ENCODE measurements around the gene CA12.
"Not testable (repeated sequence)": the region's sequence is repeated elsewhere in the genome, so short reads cannot be mapped to it uniquely, and the experiment has no call there.

CA12 gene

DNA sequence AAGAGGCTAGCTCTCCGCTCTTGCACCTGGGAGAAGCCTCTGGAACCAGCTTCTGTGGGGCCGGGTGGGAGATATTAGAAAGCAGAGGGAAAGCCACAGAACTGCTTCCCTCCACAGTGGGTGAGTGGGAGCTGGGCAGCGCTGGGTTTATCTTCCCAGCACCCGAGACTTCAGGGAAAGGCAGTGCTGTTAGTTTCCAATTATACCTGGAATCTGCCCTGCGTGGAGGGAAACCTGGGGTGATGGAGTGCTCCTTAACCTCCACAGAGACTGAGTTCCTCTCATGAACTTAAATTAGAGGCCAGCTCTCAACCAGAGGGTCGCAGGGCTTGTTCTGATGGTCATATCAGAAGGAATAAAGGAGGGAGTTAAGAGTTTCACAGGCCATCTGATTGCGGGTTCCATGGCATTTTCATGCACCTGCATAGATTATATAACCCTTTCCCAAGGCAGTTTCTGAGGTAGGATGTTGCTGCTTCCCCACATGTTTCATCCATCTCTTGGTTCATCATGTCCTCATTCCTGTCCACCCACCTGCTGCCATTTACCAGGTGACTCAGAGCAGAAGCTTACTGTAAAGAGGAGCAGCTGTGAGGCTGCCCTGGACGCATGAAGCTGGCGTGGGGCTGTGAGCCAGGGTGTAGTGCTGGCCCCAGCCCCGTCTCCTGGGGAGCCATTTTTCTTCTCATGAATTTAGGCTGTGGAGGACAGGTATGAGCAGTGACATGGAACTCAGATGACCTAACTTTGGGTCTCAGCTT is 42.5 kb downstream of the CA12 start:
- FAIRE-seq (no peak), DNase-seq (ENCODE audit: low spot score) (no peak)

DNA sequence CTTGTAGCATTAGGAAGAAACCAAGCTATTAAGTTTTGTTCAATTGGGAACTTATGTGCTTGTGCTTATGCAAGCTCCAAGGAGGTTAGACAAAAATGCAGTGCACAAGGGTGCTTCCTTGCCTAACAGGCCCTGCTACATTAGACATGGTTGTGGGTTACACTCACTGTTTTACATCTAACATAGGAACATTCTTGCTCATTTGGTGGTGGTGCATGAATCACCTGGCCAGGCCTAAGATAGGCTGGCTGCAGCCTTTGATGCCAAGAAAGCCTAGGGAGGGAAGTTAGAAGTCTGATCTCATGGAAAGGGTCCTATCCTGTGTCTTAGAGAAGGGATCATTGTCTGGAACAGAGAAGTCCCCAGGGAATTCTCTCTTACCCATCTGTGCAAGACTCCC is 43.5 kb downstream of the CA12 start:
- FAIRE-seq = peak; percentile 36
- DNase-seq (ENCODE audit: low spot score) = peak; percentile 49

DNA sequence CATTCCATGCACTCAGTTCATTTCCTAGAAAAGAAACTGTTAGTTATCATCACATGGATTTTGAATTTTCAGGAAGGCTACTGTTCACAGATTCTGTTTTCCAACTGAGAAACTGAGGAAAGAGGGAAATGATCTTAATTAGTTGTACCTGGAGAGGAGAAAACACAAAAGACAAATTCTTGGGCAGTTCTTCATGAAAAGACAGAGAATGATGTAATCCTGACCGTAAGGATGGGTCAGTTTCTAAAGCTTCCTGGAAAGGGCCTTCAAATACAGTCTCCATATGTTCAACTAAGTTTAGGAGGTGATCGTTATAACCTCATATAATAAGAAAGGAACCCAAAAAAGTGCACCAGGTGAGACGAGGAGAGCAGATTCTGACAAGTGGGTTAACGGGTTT is 44.6 kb downstream of the CA12 start:
- DNase-seq (ENCODE audit: low spot score) (no peak), FAIRE-seq (no peak)

DNA sequence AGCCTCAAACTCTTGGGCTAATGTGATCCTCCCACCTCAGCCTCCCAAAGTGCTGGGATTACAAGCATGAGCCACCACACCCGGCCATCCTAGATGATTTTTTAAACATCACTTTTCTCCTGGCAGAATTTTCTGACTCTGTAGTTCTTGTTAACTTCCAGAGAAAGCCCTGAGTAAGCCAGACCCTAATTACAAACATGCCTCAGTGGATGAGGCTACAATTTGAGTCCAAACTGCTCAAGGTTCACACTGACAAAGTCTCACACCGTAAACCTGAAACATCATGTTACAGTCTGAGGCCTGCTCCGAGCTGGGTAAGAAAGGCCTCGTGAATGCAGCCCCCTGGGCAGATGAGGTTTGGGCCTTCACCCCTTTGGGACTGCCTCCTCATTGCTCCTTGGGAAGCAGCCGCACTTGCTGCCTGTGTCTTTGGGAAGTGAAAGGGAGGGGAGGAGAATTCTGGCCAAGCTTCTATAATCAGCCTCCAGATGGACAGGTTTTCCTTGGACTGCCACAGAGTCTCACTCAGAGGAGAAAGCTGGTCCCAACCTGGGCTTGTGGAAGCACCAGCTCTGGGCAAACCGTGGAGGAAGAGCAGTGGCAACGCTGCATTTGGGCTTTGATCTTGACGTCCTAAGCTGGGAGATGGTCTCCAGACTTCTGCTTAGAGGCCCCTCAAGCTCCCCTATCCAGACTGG is 46.0 kb downstream of the CA12 start:
- FAIRE-seq = no peak

DNA sequence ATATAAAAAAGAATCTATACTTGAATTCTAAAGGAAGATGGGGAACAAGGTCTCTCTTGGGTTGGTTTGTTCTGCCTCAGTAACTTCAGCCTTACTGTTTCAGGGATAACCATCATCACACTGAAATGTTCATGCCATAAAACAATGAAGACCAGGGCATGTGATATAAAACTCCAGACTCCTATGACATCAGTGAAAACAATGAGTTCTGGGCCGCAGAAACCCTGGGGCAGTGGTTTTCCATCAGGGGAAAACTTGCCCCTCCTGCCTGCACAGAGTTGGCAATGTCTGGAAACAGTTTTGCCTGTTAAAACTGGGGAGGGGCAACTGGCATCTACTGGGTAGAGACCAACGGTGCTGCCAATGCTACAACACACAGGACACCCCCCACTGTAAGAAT is 46.8 kb downstream of the CA12 start:
- DNase-seq (ENCODE audit: low spot score) = no peak
- FAIRE-seq = no peak

More for the DNA sequence above, 46.0 kb downstream of the CA12 start:
- no peak for DNase-seq (ENCODE audit: low spot score)

DNA sequence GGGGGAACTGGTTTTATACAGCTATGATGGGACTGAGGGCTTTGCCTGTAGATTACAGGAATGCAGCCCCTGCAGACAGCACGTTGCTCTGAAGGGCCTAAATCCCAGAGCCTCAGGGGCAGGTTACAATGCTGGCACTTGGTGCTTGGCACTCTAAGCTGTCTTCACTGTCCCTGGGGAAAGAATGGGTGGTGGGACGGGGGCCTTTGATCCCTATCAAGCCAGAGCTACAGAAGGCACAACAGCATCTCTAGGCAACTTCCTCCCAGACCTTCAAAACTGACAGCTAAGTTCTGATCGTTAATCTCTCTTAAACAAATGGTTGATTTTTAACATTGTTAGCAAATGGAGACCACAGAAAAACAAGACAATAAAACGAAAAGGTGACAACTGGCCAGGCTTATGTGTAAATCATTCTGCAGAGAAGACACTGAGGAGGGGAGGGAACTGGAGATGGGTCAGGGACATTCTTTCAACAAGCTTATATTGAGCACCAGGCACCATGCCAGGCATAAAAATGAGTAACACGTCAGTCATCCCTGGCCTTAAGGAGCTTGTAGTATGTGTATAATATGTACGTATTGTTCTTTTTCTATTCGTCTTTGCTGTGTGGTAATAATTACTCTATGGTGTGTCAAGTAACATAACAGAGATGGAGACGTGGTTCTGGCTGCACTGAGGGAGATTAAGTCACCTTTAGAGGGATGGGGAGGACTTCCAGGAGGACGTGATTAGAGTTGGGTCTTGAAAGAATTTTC is 49.1 kb downstream of the CA12 start:
- FAIRE-seq = peak; percentile 92
- DNase-seq (ENCODE audit: low spot score) = peak; percentile 93

DNA sequence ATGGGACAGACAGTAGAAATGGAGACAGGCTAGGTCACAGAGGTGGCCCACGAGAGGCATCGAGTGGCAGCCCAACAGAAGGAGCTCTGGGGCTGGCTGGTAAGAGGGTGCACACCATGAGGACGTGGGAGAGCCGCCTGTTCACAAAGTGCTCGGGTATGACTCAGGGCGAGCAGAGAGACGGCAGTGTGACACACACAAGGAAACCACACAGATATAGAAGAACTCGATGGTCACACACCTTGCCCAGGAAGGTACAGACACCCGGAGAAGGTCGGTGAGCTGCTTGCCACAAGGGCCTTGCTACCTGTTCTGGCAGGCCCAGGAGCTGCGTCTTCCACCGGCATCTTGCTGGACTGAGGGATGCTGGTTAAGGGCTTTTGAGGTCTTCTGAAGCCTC is 50.2 kb downstream of the CA12 start:
- peak; percentile 69 for DNase-seq (ENCODE audit: low spot score)
- FAIRE-seq = no peak

DNA sequence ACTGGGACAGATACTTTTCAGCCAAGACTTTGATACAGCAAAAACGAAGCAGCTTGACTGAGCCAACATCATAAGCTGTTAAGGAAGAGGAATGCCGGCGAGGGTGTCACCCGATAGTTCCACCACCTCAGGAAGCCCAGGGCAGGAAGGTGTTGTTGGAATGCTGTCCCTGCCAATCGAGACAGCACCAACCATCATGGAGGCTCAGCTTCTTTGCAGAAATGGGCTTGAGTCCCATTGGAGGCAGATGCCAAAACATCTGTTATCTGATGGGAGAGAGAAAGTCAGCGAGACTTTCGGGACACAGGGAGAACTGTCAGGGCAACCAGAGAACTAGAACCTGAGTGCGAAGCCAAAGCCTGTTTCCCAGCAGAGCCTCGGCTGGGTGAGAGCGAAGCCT is 50.7 kb downstream of the CA12 start:
- no peak for FAIRE-seq
- no peak for DNase-seq (ENCODE audit: low spot score)

DNA sequence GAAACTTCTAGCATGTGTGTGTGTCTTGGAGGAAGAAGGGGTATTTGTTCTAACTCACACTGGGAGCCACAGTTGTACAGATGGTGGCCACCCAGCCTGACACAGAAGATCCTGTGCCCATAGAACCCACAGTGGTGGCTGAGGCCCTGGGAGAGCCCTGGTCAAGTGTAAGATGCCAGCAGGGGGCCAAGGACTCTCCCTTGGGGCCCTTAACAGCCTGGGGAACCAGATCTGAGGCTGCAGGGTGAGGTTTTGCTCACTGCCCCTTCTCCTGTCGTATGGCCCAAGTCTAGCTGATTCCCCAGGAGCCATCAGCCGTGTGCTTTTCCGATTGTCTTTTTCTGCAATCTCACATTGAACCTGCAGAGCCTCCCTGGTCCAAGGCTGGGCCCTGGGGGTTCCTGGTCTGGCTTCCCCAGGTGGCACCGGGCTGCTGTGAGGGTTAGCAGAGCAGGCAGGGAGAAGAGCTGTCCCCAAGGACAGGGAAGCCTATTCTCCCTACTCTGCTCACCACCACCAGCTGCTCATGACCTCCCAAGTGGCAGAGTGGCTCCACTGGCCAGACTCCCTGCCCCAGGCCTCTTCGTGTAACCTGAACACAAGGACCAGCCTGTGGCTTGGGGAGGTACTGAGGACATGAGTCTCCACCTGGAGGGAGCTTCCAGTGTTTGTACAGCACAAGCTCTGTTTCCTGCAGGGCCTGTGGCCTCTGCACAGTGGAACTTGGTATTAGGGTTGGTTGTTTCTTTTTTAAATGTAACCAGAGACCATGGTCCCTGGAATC is 51.9 kb downstream of the CA12 start:
- DNase-seq (ENCODE audit: low spot score) (no peak), FAIRE-seq (no peak)

DNA sequence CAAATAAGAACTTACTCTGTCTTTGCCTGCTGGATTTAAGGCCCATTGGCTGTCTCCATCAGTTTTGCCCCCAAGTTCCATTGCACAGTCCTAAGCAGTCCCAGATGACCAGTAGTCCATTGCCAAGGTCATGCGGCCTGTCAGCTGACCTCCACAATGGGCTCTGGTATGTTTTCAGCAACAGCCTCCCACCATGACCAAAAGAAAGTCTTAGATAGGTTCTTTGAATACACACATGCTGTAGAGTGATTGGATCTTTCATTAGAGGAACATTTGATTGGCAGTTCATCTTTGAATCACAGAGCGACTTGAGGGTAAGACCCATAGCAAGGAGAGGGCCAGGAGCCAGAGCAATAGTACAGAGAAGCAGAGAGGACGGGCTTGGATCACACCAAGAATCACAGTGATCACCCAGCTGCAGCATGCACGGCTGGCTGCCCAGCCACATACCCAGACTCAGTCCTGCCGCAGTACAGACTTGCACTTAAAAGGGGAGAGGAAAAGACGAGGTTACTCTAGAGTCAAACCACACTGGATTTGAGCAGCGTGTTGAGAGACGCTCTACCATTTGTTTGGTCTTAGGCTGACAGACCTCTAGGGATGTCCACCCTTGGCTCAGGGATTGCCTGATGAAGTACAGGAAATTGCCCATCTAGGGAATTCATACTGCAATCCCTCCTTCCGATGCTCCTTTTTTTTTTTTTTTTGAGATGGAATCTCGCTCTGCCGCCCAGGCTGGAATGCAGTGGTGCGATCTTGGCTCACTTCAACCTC is 53.8 kb downstream of the CA12 start:
- no peak for DNase-seq (ENCODE audit: low spot score)
- no peak for FAIRE-seq

DNA sequence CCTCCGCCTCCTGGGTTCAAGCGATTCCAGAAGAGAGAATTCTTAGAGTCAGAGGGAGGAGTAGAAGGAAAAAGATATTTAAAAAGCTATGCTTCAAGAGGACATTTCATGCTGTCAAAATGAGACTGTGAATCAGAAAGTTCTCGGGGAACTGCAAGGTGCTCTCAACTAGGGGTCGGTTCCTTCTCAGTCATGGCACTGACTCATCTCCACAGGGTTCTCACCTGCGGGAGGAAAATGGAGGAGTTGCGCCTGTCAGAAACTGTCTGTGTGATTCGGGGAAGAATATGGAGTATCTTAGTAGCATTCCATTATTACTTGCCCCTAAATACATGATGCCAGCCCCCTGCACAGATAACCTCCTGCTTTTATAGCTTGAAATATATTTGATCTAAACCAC is 56.9 kb downstream of the CA12 start:
- DNase-seq (ENCODE audit: low spot score) = no peak
- FAIRE-seq = no peak

DNA sequence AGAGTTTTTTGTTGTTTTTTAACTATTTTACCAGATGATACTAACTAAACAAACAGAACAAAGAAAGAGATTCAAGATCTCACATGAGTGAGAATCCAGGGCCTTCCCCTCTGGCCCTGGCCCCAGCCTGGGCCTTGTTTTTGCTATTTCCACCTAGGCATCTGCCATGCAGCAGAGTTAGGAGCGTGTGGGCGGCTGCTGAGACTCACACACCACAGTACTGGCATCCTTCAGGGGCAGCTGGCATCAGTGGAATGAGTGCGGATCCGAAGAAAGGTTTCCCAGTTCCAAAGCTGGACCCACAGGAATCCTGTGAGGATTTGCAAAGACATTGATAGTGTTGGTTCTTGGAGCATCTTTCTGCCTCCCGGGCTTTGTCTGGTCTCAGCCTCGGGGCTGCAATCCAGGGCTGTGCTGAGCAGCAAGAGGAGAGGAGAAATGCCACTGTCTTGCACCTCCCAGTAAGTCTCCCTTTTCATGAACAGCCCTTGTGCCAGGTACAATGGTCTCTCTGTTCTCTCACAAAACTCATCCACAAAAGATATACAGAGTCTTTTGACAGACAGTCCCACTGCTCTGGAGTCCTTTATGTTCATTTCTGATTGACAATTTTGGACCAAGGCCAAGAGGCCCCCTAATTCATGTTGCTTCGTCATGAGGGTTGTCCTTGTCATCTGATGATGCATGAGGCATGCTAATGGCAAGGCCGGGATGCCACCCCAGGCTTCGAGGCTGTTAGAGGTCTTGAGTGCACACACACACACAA is 57.7 kb downstream of the CA12 start:
- FAIRE-seq (no peak), DNase-seq (ENCODE audit: low spot score) (no peak)

DNA sequence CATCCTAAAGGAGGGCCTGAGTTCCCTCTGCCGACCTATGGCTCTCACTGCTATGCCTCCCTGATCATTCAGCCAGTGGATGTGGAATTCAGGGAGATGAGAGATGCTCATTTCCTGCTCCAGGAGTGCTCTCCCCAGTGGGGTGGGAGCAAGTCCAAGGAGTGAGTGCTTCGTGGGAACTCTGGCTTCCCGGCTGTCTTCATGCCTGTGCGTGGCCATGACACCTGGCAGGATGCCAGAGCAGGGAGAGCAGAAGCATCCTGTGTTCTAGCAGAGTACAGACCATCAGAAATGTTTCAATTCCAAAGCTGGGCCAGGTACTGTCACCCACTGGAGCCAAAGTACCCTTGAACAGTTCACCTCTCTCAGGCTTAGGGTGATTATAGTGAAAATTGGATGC is 59.1 kb downstream of the CA12 start:
- FAIRE-seq = no peak
- no peak for DNase-seq (ENCODE audit: low spot score)

DNA sequence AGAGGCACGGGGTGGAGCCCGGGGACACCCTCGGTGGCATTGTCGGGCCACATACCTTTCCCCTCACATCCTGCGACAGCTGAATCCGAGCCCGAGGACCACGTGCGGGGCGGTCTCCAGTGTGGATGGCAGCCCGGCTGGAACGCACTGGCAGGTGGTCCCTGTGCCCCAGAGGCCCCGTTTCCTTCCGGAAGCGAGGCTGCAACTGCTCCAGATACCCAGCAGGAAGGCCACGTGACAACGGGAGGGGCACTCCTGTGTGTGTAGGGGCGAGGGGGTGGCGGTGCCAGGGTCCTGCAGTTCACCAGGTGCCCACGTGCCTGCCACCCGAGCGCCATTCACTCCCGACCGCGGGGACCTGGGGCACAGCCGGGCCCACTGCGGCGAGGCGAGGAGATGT is 60.2 kb downstream of the CA12 start:
- no peak for FAIRE-seq

DNA sequence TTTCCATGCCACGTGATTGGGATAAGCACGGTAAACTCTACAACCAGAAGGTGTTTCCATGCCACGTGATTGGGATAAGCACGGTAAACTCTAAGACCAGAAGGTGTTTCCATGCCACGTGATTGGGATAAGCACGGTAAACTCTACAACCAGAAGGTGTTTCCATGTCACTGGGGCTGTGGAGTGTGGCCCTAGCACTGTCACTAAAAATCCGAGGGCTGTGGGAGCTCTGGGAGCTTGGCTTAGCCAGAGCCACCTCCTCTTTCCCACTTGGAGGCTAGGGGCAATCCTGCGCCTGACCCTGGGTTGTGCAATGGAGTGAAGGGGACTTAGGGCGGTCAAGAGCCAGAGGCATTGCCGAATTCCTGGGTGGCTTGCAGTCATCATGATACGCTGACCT is 60.7 kb downstream of the CA12 start:
- DNase-seq (ENCODE audit: low spot score); FAIRE-seq: not testable (repeated sequence)

More for the DNA sequence above, 60.2 kb downstream of the CA12 start:
- no peak for DNase-seq (ENCODE audit: low spot score)

DNA sequence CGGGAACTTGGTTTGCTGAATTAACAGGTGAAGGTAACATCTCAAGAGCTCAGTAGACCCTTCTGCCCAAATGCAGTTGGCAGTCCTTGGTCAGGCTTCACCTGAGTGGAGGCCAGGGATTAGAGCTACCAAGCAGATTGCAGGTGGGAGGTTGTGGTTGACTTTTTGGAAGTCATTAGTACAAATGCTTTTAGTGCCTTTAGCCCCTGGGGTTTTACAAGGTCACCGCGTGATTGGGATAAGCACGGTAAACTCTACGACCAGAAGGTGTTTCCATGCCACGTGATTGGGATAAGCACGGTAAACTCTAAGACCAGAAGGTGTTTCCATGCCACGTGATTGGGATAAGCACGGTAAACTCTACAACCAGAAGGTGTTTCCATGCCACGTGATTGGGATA is 61.2 kb downstream of the CA12 start:
- DNase-seq (ENCODE audit: low spot score); FAIRE-seq: not testable (repeated sequence)

DNA sequence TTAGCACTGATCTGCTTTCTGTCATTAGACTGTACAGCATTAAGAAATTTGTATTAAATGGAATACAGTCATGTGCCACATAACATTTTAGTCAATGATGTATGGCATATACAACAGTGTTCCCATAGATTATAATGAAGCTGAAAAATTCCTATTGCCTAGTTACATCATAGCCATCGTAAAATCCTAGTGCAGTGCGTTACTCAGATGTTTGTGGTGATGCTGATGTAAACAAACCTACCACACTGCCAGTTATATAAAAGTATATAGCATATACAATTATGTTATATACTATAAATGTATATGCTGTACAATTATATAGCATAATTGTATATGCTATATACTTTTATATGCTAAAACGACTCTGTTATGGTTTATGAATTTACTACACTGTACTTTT is 62.6 kb downstream of the CA12 start:
- no peak for FAIRE-seq

DNA sequence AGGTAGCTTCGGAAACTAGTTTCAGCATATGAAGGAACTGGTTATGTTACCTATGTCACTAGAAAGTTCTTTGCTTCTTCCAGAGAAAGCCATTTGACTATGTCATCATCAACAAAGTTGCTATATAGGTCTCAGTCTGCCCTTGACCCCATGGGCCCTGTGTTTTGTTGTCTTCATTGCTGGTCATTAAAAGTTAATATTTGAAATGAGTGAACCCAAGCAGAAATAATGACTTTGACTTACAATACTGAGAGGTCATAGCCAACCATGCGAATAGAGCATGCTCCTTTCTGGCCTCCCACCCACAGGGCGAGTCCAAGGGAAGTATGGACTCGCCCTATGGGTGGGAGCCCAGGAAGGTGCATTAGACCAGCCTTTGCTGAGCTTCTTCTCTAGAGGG is 63.3 kb downstream of the CA12 start:
- no peak for FAIRE-seq
- no peak for DNase-seq (ENCODE audit: low spot score)

More for the DNA sequence above, 62.6 kb downstream of the CA12 start:
- no peak for DNase-seq (ENCODE audit: low spot score)

DNA sequence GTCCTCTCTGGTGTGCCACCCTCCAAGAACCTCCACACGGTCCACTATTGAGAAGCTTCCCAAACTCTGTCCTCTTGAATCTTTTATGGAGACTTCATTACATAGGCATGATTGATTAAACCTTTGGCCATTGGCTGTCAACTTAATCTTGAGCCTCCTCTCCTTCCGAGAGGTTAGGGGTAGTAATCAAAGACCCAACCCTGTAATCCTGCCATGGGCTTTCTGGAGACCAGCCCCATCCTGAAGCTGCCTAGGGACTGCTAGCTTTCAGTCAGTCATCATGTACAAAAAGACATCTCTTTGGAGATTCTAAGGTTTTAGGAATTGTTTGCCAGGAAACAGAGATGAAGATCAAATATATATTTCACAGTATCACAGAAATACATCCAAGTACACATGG is 67.2 kb downstream of the CA12 start:
- DNase-seq (ENCODE audit: low spot score) (no peak), FAIRE-seq (no peak)

DNA sequence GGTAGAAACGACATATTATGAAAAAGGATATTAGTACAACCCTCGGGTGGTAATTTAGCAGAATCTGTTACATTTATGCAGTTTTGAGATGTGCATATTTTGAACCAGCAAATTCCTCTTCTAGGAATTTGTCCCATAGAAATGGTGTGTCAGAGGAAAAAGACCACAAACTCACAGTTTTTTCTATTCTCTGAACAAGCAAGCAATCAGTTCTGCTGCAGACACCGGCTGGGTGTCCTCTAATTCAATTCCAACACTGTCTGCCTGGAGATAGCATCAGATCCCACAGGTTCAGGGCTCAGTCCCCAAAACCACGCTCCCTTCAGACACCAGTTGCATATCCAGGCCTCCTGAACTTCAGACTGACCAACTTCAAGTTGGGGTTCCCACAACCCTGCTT is 67.8 kb downstream of the CA12 start:
- DNase-seq (ENCODE audit: low spot score) = no peak
- FAIRE-seq = no peak

Data from RCC 7860 (cell line).